Kidney (tissue), 14 donors: ENCODE measurements around the gene SFXN2. TPM values are rescaled to one million over a fixed set of nuclear protein-coding genes. Genes with fewer than 3 reads are reported as not detected.
A peak's percentile ranks its signal among the peaks of the same experiment; 100 is the strongest.

ENCODE experiments used
- DNase-seq, 5 donors: peaks; one replicate each; pipeline ENCODE4 v3.0.0-alpha.2; 2013 to 2020
- FAIRE-seq: peaks from 2 replicates; lab custom pipeline; 2012; peaks lifted over from hg19 to GRCh38; lab: Jason Lieb, UNC
- H3K27ac ChIP-seq, 2 donors: one replicate each; pipeline ENCODE4 v1.7.0; 2013; ENCODE audit warnings: low read depth in 2 of 2, low read length in 2 of 2, inconsistent platforms in 1 of 2
- H3K27me3 ChIP-seq: one replicate; pipeline ENCODE4 v1.7.1; 2013; ENCODE audit warnings: low read length, inconsistent platforms; ENCODE audit not compliant: control insufficient read depth, insufficient read depth
- H3K36me3 ChIP-seq, 3 donors: one replicate each; pipeline versions ENCODE4 v1.7.0 to v1.7.1; 2013; ENCODE audit warnings: low read length in 3 of 3, control low read depth in 1 of 3, inconsistent platforms in 1 of 3; ENCODE audit not compliant: insufficient read depth in 3 of 3, control insufficient read depth in 2 of 3
- H3K4me1 ChIP-seq, 3 donors: one replicate each; pipeline versions ENCODE4 v1.7.0 to v1.7.1; 2013; ENCODE audit warnings: low read length in 3 of 3, inconsistent platforms in 1 of 3, low read depth in 1 of 3; ENCODE audit not compliant: control insufficient read depth in 2 of 3, insufficient read depth in 2 of 3
- H3K4me3 ChIP-seq, 3 donors: one replicate each; pipeline versions ENCODE4 v1.7.0 to v1.8.1; 2013; ENCODE audit warnings: low read length in 3 of 3, control low read depth in 1 of 3, inconsistent platforms in 1 of 3
- H3K9ac ChIP-seq, 3 donors: one replicate each; pipeline versions ENCODE4 v1.7.0 to v1.7.1; 2013; ENCODE audit warnings: low read length in 3 of 3, control low read depth in 1 of 3, inconsistent platforms in 1 of 3
- H3K9me3 ChIP-seq, 3 donors: one replicate each; pipeline versions ENCODE4 v1.7.0 to v1.7.1; 2013; ENCODE audit warnings: low read length in 3 of 3, control low read depth in 1 of 3, inconsistent platforms in 1 of 3; ENCODE audit not compliant: control insufficient read depth in 2 of 3, insufficient read depth in 1 of 3
- CTCF ChIP-seq: IDR thresholded peaks from 3 replicates; pipeline ENCODE4 v1.5.1; 2012; ENCODE audit warnings: mild to moderate bottlenecking, moderate library complexity, borderline replicate concordance; ENCODE audit not compliant: insufficient read depth; ENCODE audit errors: extremely low read depth
- intact Hi-C: fragments of 100-400 bp; cut with DNase I; formaldehyde crosslinking; loops from one replicate; pipeline ENCODE4 v1.11.1; 2022
- polyA plus RNA-seq: library from polyadenylated mRNA; stranded (reverse); fragments of 350-450 nt; fragmentation: Illumina TruSeq; extraction: RNeasy Lipid Tissue Mini Kit (QIAGEN cat#74804); gene quantifications from one replicate; pipeline ENCODE4 v1.2.3, GENCODE V29; 2014; ENCODE audit warnings: low read depth, low replicate concordance; ENCODE audit not compliant: insufficient read depth
- total RNA-seq: library from RNA; stranded (reverse); fragmentation: NEBNext Ultra II Directional; extraction: Animal tissue kit (Norgen Biotek cat#: 25700); gene quantifications from one replicate; pipeline ENCODE4 v1.2.1, GENCODE V29; 2021
- donor health status: control.
- donor health status: control.
- donor health status: control.
- donor health status: control.
- donor health status: control.
- donor health status: DM: yes; HTN: yes; CAD: no.
- donor health status: Normal renal cell carcinoma (clear cell type).

Gene SFXN2
- total and polyA plus RNA-seq, 2 donors from 2014 or later, result 17.3 to 72.1 TPM

- FAIRE-seq (no peak), DNase-seq (no peak)
- H3K36me3 ChIP-seq, result no peaks in the 10 kb centered on the region
- H3K9me3 ChIP-seq, result no peaks in the 10 kb centered on the region
- peak overlapping the region in 1 of 2 donors; percentile 59 for H3K27ac ChIP-seq
- intact Hi-C loops, result no loop called here
- H3K27me3 ChIP-seq, result no peaks in the 10 kb centered on the region
- H3K4me3 ChIP-seq, result no peak overlapping the region
- peaks cover 3 to 18% (median 16%) of the 10 kb centered on the region in 3 donors for H3K4me1 ChIP-seq
- TF ChIP-seq CTCF, result no peak
- no peak overlapping the region for H3K9ac ChIP-seq
These were observed 5.9 kb downstream of the SFXN2 start for GRCh38 chr10:102720337-102720736.

- FAIRE-seq (no peak), DNase-seq (no peak)
- no peaks in the 10 kb centered on the region for H3K36me3 ChIP-seq
- H3K4me1 ChIP-seq, result peaks cover 3 to 17% (median 14%) of the 10 kb centered on the region in 3 donors
- no peak overlapping the region for H3K4me3 ChIP-seq
- TF ChIP-seq CTCF, result no peak
- no peak overlapping the region for H3K9ac ChIP-seq
- intact Hi-C loops, result no loop called here
- H3K9me3 ChIP-seq, result no peaks in the 10 kb centered on the region
- peak overlapping the region; percentile 34 to 59 for H3K27ac ChIP-seq
- H3K27me3 ChIP-seq, result no peaks in the 10 kb centered on the region
These were observed 6.4 kb downstream of the SFXN2 start for GRCh38 chr10:102720775-102721301.

DNA sequence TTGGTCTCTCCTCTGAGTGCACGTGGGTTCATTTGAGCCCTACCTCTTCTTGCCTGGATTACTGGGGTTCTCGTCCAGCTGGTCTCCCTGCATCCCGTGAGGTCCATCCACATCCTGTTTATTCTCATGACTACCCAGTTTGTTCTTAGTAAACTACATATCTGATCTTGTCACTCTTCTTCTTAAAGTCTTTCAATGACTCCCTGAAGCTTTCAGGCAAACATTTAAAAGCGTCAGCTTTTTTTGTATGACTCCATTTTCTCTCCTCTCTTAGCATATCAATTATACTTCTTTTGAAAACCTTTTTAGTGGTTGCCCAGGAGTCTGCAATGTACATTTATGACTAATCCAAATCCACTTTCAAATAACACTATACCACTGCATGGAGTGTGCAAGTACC, 7.5 kb downstream of the SFXN2 start:
- intact Hi-C loops, result no loop called here
- no peak for TF ChIP-seq CTCF
- Histone ChIP-seq H3K9ac (no peak overlapping the region), H3K27ac (no peak overlapping the region), H3K36me3 (no peaks in the 10 kb centered on the region), H3K4me1 (peaks cover 3 to 14% (median 14%) of the 10 kb centered on the region in 3 donors), H3K27me3 (no peaks in the 10 kb centered on the region), H3K4me3 (no peak overlapping the region), H3K9me3 (no peaks in the 10 kb centered on the region)
- no peak for DNase-seq
- no peak for FAIRE-seq

DNA sequence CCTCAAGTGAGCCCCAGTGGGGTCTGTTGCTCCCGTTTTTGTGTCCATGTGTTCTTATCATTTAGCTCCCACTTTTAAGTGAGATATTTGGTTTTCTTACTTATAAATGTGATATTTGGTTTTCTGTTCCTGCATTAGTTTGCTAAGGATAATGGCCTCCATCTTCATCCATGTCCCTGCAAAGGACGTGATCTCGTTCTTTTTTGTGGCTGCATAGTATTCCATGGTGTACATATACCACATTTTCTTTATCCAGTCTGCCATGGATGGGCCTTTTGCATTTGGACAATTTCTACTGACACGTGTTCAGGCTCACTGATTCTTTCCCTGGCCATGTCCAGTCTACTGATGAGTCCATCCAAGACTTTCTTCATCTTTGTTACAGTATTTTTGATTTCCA, 9.6 kb downstream of the SFXN2 start:
- no peak overlapping the region for H3K27ac ChIP-seq
- TF ChIP-seq CTCF, result no peak
- FAIRE-seq, result no peak
- peaks cover 2 to 8% (median 4%) of the 10 kb centered on the region in 3 donors for H3K36me3 ChIP-seq
- no peak for DNase-seq
- H3K27me3 ChIP-seq, result no peaks in the 10 kb centered on the region
- no peak overlapping the region for H3K9ac ChIP-seq
- H3K9me3 ChIP-seq, result no peaks in the 10 kb centered on the region
- H3K4me3 ChIP-seq, result no peak overlapping the region
- peaks cover 0 to 10% (median 7%) of the 10 kb centered on the region in 3 donors for H3K4me1 ChIP-seq
- intact Hi-C loops, result no loop called here
